SK-N-SH treated with all-trans-retinoic acid at 6 μM for 48 hours (cell line): ENCODE data around the gene WNT10A.

Experiments
- ATAC-seq: fragments of 200-7000 bp; cut with Tn5 transposase; 3 replicates; pipeline ENCODE4 v1.9.1; 2020; ENCODE audit warnings: mild to moderate bottlenecking, moderate library complexity
- ARNTL ChIP-seq: fragments of 450-650 bp; formaldehyde crosslinking; IDR thresholded peaks from 2 replicates; pipeline ENCODE4 v1.5.0; 2020; ENCODE audit warnings: low read depth, mild to moderate bottlenecking, moderate library complexity, borderline replicate concordance
- BACH2 ChIP-seq: fragments of 250-450 bp; sonication (Bioruptor Pico); IDR thresholded peaks from 2 replicates; pipeline ENCODE4 v1.9.0; 2021; ENCODE audit warnings: mild to moderate bottlenecking, borderline replicate concordance
- CREB5 ChIP-seq: fragments of 250-450 bp; sonication (Bioruptor Pico); IDR thresholded peaks from 2 replicates; pipeline ENCODE4 v1.5.1; 2020; ENCODE audit warnings: low read depth, mild to moderate bottlenecking, moderate library complexity
- CSRNP3 ChIP-seq: fragments of 250-450 bp; sonication (Bioruptor Pico); IDR thresholded peaks from 2 replicates; pipeline ENCODE4 v1.5.1; 2021; ENCODE audit warnings: mild to moderate bottlenecking, moderate library complexity
- ESRRG ChIP-seq: fragments of 250-450 bp; sonication (Bioruptor Pico); IDR thresholded peaks from 2 replicates; pipeline ENCODE4 v1.6.1; 2021; ENCODE audit warnings: mild to moderate bottlenecking
- GLIS3 ChIP-seq: fragments of 250-450 bp; sonication (Bioruptor Pico); IDR thresholded peaks from 2 replicates; pipeline ENCODE4 v1.5.0; 2020; ENCODE audit warnings: mild to moderate bottlenecking, moderate library complexity
- ISL1 ChIP-seq: fragments of 250-450 bp; sonication (Bioruptor Pico); IDR thresholded peaks from 2 replicates; pipeline ENCODE4 v2.1.2; 2022; ENCODE audit warnings: mild to moderate bottlenecking, moderate library complexity
- OSR1 ChIP-seq: fragments of 250-450 bp; sonication (Bioruptor Pico); IDR thresholded peaks from 2 replicates; pipeline ENCODE4 v1.8.0; 2022; ENCODE audit warnings: moderate library complexity, mild to moderate bottlenecking, inconsistent platforms
- POU6F1 ChIP-seq: fragments of 250-450 bp; sonication (Bioruptor Pico); IDR thresholded peaks from 2 replicates; pipeline ENCODE4 v1.8.0; 2021; ENCODE audit warnings: low read depth, mild to moderate bottlenecking, moderate library complexity, borderline replicate concordance
- PPARA ChIP-seq: fragments of 250-450 bp; sonication (Bioruptor Pico); IDR thresholded peaks from 2 replicates; pipeline ENCODE4 v1.5.0; 2020; ENCODE audit warnings: mild to moderate bottlenecking, borderline replicate concordance
- RARB ChIP-seq: fragments of 250-450 bp; sonication (Bioruptor Pico); IDR thresholded peaks from 2 replicates; pipeline ENCODE4 v1.8.0; 2021; ENCODE audit warnings: mild to moderate bottlenecking, moderate library complexity
- SNAI2 ChIP-seq: fragments of 250-450 bp; sonication (Bioruptor Pico); IDR thresholded peaks from 2 replicates; pipeline ENCODE4 v1.5.0; 2020; ENCODE audit warnings: mild to moderate bottlenecking, moderate library complexity
- TCF4 ChIP-seq: fragments of 250-450 bp; sonication (Bioruptor Pico); IDR thresholded peaks from 2 replicates; pipeline ENCODE4 v1.8.0; 2021; ENCODE audit warnings: mild to moderate bottlenecking, moderate library complexity, borderline replicate concordance
- TOX ChIP-seq: fragments of 250-450 bp; sonication (Bioruptor Pico); IDR thresholded peaks from 2 replicates; pipeline ENCODE4 v1.8.0; 2021; ENCODE audit warnings: mild to moderate bottlenecking, moderate library complexity, borderline replicate concordance
- TSHZ2 ChIP-seq: fragments of 250-450 bp; sonication (Bioruptor Pico); IDR thresholded peaks from 2 replicates; pipeline ENCODE4 v1.5.0; 2020; ENCODE audit warnings: mild to moderate bottlenecking, moderate library complexity
- ZC3H10 ChIP-seq: fragments of 250-450 bp; sonication (Bioruptor Pico); IDR thresholded peaks from 2 replicates; pipeline ENCODE4 v1.5.1; 2021; ENCODE audit warnings: mild to moderate bottlenecking, moderate library complexity
- ZNF565 ChIP-seq: fragments of 450-650 bp; formaldehyde crosslinking; conservative IDR thresholded peaks from 2 replicates; pipeline ENCODE4 v1.5.0; 2020; ENCODE audit warnings: low read depth, mild to moderate bottlenecking, moderate library complexity
- ZNF70 ChIP-seq: fragments of 450-650 bp; formaldehyde crosslinking; IDR thresholded peaks from 2 replicates; pipeline ENCODE4 v1.5.0; 2020; ENCODE audit warnings: mild to moderate bottlenecking, moderate library complexity
- ZNF8 ChIP-seq: fragments of 450-650 bp; formaldehyde crosslinking; IDR thresholded peaks from 2 replicates; pipeline ENCODE4 v1.5.0; 2020; ENCODE audit warnings: mild to moderate bottlenecking, moderate library complexity
- TF ChIP-seq, protein P1 (sequence below): fragments of 250-450 bp; sonication (Bioruptor Pico); IDR thresholded peaks from 2 replicates; pipeline ENCODE4 v1.8.0; 2020; ENCODE audit warnings: mild to moderate bottlenecking, moderate library complexity, borderline replicate concordance

The WNT10A gene

DNA sequence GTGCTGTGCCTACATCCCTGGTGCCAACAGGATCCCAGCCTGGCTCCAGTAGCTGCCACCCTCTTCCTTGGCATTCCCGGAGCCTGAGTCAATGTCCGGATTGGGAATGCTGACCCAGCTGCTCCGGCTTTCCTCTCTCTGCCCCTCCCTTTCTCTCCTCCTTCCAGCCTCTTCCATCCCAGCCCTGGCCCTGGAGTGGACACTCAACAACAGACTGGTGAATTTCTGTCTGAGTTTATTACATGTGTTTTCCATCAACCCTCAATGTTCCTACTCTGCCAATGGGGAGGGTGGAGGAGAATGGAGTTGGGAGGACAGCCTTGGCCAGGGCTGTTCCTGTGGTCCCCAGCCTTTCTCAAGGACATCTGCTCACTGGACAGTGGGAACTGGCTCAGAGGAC, 48.1 kb upstream of the WNT10A start:
- TF ChIP-seq ISL1: no peak
- no peak for TF ChIP-seq ZC3H10
- no peak for TF ChIP-seq TSHZ2 (CRISPR knock-in tag)
- TF ChIP-seq, protein P1, sequence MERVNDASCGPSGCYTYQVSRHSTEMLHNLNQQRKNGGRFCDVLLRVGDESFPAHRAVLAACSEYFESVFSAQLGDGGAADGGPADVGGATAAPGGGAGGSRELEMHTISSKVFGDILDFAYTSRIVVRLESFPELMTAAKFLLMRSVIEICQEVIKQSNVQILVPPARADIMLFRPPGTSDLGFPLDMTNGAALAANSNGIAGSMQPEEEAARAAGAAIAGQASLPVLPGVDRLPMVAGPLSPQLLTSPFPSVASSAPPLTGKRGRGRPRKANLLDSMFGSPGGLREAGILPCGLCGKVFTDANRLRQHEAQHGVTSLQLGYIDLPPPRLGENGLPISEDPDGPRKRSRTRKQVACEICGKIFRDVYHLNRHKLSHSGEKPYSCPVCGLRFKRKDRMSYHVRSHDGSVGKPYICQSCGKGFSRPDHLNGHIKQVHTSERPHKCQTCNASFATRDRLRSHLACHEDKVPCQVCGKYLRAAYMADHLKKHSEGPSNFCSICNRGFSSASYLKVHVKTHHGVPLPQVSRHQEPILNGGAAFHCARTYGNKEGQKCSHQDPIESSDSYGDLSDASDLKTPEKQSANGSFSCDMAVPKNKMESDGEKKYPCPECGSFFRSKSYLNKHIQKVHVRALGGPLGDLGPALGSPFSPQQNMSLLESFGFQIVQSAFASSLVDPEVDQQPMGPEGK: no peak
- TF ChIP-seq PPARA: no peak
- no peak for TF ChIP-seq POU6F1 (CRISPR knock-in tag)
- no peak for TF ChIP-seq RARB
- TF ChIP-seq CSRNP3 (CRISPR knock-in tag): no peak
- TF ChIP-seq ZNF70 (CRISPR knock-in tag): no peak
- TF ChIP-seq ARNTL: no peak
- TF ChIP-seq OSR1 (CRISPR knock-in tag): no peak
- TF ChIP-seq ZNF565 (CRISPR knock-in tag): no peak
- no peak for TF ChIP-seq ZNF8 (CRISPR knock-in tag)
- ATAC-seq: peak; percentile 43; the same call in 1 of the 3 replicates

- ATAC-seq: no peak
- no peak for TF ChIP-seq ZC3H10
- TF ChIP-seq TOX (CRISPR knock-in tag): no peak
- no peak for TF ChIP-seq GLIS3 (CRISPR knock-in tag)
These were observed 47.5 kb upstream of the WNT10A start for GRCh38 chr2:218833023-218833609.

GRCh38 chr2:218834685-218835084, 46.0 kb upstream of the WNT10A start:
- no peak; the same call in 2 of the 3 replicates for ATAC-seq
- TF ChIP-seq SNAI2 (CRISPR knock-in tag) (no peak), TSHZ2 (CRISPR knock-in tag) (no peak), CSRNP3 (CRISPR knock-in tag) (no peak), BACH2 (CRISPR knock-in tag) (no peak), ZNF8 (CRISPR knock-in tag) (no peak), TCF4 (CRISPR knock-in tag) (no peak), PPARA (no peak), POU6F1 (CRISPR knock-in tag) (no peak), GLIS3 (CRISPR knock-in tag) (no peak), ESRRG (no peak), CREB5 (CRISPR knock-in tag) (no peak), ZNF70 (CRISPR knock-in tag) (no peak)
- TF ChIP-seq, protein P1: no peak
- TF ChIP-seq, all 23 proteins: peak for 0
